Measurements from ENCODE around the gene SMTNL2.
"Not testable (repeated sequence)": the region's sequence is repeated elsewhere in the genome, so short reads cannot be mapped to it uniquely, and the experiment has no call there.

SMTNL2 gene

GRCh38 chr17:4623249-4623648 is 38.9 kb downstream of the SMTNL2 start:
- TF ChIP-seq EZH2phosphoT487 (IDR thresholded peaks at IDR 0.05; ENCODE audit: borderline replicate concordance, low read length): no peak
- H3K4me3 ChIP-seq (ENCODE audit: low read length): no peak overlapping the region

GRCh38 chr17:4624451-4624911 is 40.2 kb downstream of the SMTNL2 start:
- not testable (repeated sequence) for H4K20me1 ChIP-seq (ENCODE audit: control insufficient read depth, insufficient read depth, low read depth, low read length); H3K9me2 ChIP-seq (replicated peaks; ENCODE audit: control insufficient read depth, low read length); H3K4me2 ChIP-seq (ENCODE audit: low read length); H3K4me3 ChIP-seq (ENCODE audit: low read length); H3K27ac ChIP-seq (ENCODE audit: low read depth, low read length); H3K4me1 ChIP-seq (ENCODE audit: control insufficient read depth, low read length); H3K79me2 ChIP-seq (ENCODE audit: control insufficient read depth, low read length); H3F3A ChIP-seq (ENCODE audit: control insufficient read depth, insufficient read depth); H3K36me3 ChIP-seq (ENCODE audit: control insufficient read depth, low read length)
- Histone ChIP-seq H3K9me3 (ENCODE audit: control insufficient read depth, insufficient read depth, low read length) (peaks cover 13% of the 10 kb centered on the region; the same call in 1 of the 2 replicates), H3K27me3 (ENCODE audit: control insufficient read depth, low read length) (peaks cover 10% of the 10 kb centered on the region; the same call in 1 of the 2 replicates)

More at GRCh38 chr17:4623249-4623648, 38.9 kb downstream of the SMTNL2 start:
- H3K9me3 ChIP-seq (ENCODE audit: control insufficient read depth, insufficient read depth, low read length): peaks cover 13% of the 10 kb centered on the region; the same call in 1 of the 2 replicates
- peaks cover 4% of the 10 kb centered on the region; the same call in 1 of the 2 replicates for H3K4me1 ChIP-seq (ENCODE audit: control insufficient read depth, low read length)
- no peaks in the 10 kb centered on the region for H3K36me3 ChIP-seq (ENCODE audit: control insufficient read depth, low read length)
- peaks cover 10% of the 10 kb centered on the region; the same call in 1 of the 2 replicates for H3K27me3 ChIP-seq (ENCODE audit: control insufficient read depth, low read length)
- H3F3A ChIP-seq (ENCODE audit: control insufficient read depth, insufficient read depth): no peaks in the 10 kb centered on the region
- H4K20me1 ChIP-seq (ENCODE audit: control insufficient read depth, insufficient read depth, low read depth, low read length): no peaks in the 10 kb centered on the region
- H3K4me2 ChIP-seq (ENCODE audit: low read length): no peak overlapping the region
- H3K9me2 ChIP-seq (replicated peaks; ENCODE audit: control insufficient read depth, low read length): no peaks in the 10 kb centered on the region
- H3K27ac ChIP-seq (ENCODE audit: low read depth, low read length): no peak overlapping the region
- H3K79me2 ChIP-seq (ENCODE audit: control insufficient read depth, low read length): no peaks in the 10 kb centered on the region

GRCh38 chr17:4625181-4625617 is 40.9 kb downstream of the SMTNL2 start:
- H4K20me1 ChIP-seq (ENCODE audit: control insufficient read depth, insufficient read depth, low read depth, low read length): no peaks in the 10 kb centered on the region
- H3K9me2 ChIP-seq (replicated peaks; ENCODE audit: control insufficient read depth, low read length): no peaks in the 10 kb centered on the region
- peaks cover 10% of the 10 kb centered on the region; the same call in 1 of the 2 replicates for H3K27me3 ChIP-seq (ENCODE audit: control insufficient read depth, low read length)
- no peak overlapping the region for H3K27ac ChIP-seq (ENCODE audit: low read depth, low read length)
- H3K4me3 ChIP-seq (ENCODE audit: low read length): no peak overlapping the region
- TF ChIP-seq EZH2phosphoT487 (IDR thresholded peaks at IDR 0.05; ENCODE audit: borderline replicate concordance, low read length) (no peak), CTCF (IDR thresholded peaks at IDR 0.05; ENCODE audit: low read depth, low read length, poor library complexity, severe bottlenecking) (no peak)
- H3F3A ChIP-seq (ENCODE audit: control insufficient read depth, insufficient read depth): no peaks in the 10 kb centered on the region
- no peak overlapping the region for H3K4me2 ChIP-seq (ENCODE audit: low read length)
- no peaks in the 10 kb centered on the region for H3K79me2 ChIP-seq (ENCODE audit: control insufficient read depth, low read length)
- H3K4me1 ChIP-seq (ENCODE audit: control insufficient read depth, low read length): peaks cover 4% of the 10 kb centered on the region; the same call in 1 of the 2 replicates
- H3K9me3 ChIP-seq (ENCODE audit: control insufficient read depth, insufficient read depth, low read length): peaks cover 13% of the 10 kb centered on the region; the same call in 1 of the 2 replicates
- no peaks in the 10 kb centered on the region for H3K36me3 ChIP-seq (ENCODE audit: control insufficient read depth, low read length)

GRCh38 chr17:4626734-4627256 is 42.5 kb downstream of the SMTNL2 start:
- Histone ChIP-seq H3K4me3 (ENCODE audit: low read length) (no peak overlapping the region), H4K20me1 (ENCODE audit: control insufficient read depth, insufficient read depth, low read depth, low read length) (no peaks in the 10 kb centered on the region), H3K27me3 (ENCODE audit: control insufficient read depth, low read length) (peaks cover 10% of the 10 kb centered on the region; the same call in 1 of the 2 replicates), H3F3A (ENCODE audit: control insufficient read depth, insufficient read depth) (no peaks in the 10 kb centered on the region), H3K36me3 (ENCODE audit: control insufficient read depth, low read length) (no peaks in the 10 kb centered on the region), H3K4me2 (ENCODE audit: low read length) (no peak overlapping the region), H3K9me2 (replicated peaks; ENCODE audit: control insufficient read depth, low read length) (no peaks in the 10 kb centered on the region), H3K27ac (ENCODE audit: low read depth, low read length) (no peak overlapping the region), H3K79me2 (ENCODE audit: control insufficient read depth, low read length) (no peaks in the 10 kb centered on the region), H3K9me3 (ENCODE audit: control insufficient read depth, insufficient read depth, low read length) (peaks cover 7% of the 10 kb centered on the region; the same call in 1 of the 2 replicates), H3K4me1 (ENCODE audit: control insufficient read depth, low read length) (peaks cover 14% of the 10 kb centered on the region)
- no peak for TF ChIP-seq CTCF (IDR thresholded peaks at IDR 0.05; ENCODE audit: low read depth, low read length, poor library complexity, severe bottlenecking)
- TF ChIP-seq EZH2phosphoT487 (IDR thresholded peaks at IDR 0.05; ENCODE audit: borderline replicate concordance, low read length): no peak

Data from DOHH2 (cell line).